HFF-Myc (cell line): ENCODE measurements around the gene ZNF574.

Experiments used
- DNase-seq: peaks from one replicate; pipeline ENCODE4 v3.0.0-alpha.2; 2011; ENCODE audit warnings: low read depth; ENCODE audit errors: extremely low read depth
- H3K4me3 ChIP-seq: replicated peaks from 2 replicates; pipeline ENCODE4 v1.5.1; 2011; ENCODE audit warnings: low read depth, mild to moderate bottlenecking, control low read depth, low read length
- TF ChIP-seq, protein P1 (sequence below): IDR thresholded peaks from 2 replicates; pipeline ENCODE4 v1.5.1; 2012; ENCODE audit warnings: mild to moderate bottlenecking, low read depth, low read length, control low read depth; ENCODE audit errors: missing control alignments

The ZNF574 gene

DNA sequence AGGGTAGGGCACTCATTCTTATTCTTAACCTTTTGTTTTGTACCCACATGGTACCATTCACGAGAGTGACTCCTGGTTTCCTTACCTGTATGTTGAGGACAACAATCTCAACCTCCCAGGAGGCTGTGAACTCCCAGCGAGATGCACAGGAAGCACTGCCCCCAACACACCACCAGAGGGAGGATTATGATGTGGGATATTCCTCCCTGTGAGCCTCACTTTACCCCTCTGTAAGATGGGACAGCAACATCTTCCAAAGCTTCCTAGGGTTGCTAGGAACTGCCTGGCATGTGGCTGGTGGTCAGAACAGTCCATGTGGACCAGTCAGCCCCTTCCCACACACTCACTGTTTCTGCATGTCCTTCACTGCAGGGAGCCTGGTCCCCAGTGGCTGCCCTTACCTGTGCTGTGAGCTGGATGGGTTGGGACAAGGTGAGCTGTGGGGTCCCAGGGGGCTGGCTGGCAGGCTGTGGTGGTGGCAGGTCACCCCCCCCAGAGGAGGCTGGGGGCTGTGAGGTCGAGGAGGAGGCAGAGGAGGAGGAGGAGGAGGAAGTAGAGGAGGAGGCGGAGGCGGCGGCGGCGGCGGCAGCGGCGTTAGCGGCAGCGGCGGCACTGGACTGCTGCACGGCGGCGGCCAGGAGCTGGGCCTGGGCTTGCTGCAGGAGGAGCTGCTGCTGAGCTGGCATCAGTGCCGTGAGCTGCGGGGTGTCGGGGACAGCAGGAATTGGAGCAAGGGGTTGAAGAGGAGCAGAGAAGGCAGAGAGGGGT, 40.5 kb downstream of the ZNF574 start:
- TF ChIP-seq, protein P1, sequence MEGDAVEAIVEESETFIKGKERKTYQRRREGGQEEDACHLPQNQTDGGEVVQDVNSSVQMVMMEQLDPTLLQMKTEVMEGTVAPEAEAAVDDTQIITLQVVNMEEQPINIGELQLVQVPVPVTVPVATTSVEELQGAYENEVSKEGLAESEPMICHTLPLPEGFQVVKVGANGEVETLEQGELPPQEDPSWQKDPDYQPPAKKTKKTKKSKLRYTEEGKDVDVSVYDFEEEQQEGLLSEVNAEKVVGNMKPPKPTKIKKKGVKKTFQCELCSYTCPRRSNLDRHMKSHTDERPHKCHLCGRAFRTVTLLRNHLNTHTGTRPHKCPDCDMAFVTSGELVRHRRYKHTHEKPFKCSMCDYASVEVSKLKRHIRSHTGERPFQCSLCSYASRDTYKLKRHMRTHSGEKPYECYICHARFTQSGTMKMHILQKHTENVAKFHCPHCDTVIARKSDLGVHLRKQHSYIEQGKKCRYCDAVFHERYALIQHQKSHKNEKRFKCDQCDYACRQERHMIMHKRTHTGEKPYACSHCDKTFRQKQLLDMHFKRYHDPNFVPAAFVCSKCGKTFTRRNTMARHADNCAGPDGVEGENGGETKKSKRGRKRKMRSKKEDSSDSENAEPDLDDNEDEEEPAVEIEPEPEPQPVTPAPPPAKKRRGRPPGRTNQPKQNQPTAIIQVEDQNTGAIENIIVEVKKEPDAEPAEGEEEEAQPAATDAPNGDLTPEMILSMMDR: peak; percentile 29
- no peak overlapping the region for H3K4me3 ChIP-seq
- no peak for DNase-seq

DNA sequence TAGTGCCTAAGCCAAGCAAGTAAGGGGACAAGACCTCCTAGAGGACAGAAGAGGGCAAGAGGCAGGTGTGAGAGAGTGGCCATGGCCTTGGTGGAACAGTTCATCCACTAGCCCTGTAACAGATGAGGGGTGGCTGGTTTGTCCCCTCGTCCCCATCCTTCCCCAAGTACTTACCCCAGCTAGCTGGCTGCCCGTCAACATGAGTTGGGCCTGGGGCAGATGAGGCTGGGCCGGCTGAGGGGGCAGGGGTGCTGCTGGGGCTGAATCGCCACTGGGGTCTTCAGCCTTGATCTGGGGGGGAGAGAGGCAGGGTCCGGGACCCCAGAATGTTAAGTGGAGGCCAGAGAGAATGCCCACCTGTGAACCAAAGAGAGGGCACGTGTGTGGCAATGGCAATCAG, 41.1 kb downstream of the ZNF574 start:
- DNase-seq: no peak
- no peak overlapping the region for H3K4me3 ChIP-seq
- TF ChIP-seq, protein P1: no peak

DNA sequence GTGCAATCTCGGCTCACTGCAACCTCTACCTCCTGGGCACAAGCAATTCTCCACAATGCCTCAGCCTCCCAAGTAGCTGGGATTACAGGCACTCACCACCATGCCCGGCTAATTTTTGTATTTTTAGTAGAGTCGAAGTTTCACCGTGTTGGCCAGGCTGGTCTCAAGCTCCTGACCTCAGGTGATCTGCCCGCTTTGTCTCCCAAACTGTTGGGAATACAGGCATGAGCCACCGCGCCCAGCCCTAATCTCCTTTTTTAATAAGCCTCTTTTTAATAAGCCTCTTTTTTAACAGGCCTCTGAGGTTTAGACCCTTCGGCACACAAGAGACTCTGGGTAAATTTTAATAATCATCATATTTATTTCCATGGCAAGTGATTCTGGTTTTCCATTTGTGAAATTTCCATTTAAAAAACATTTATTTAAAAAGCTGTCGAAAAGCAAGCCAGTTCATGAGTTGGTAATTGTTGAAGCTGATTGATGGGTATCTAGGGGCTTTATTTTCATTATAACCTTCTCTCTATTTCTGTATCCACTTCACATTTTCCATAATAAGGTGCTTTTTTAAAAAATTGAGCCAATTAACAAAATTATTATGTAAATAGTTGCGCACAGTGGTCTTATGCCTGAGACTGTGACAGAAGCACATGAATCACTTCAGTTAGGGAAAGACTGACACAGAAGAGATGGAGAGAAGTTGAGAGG, 44.5 kb downstream of the ZNF574 start:
- TF ChIP-seq, protein P1: no peak
- DNase-seq: no peak
- no peak overlapping the region for H3K4me3 ChIP-seq

DNA sequence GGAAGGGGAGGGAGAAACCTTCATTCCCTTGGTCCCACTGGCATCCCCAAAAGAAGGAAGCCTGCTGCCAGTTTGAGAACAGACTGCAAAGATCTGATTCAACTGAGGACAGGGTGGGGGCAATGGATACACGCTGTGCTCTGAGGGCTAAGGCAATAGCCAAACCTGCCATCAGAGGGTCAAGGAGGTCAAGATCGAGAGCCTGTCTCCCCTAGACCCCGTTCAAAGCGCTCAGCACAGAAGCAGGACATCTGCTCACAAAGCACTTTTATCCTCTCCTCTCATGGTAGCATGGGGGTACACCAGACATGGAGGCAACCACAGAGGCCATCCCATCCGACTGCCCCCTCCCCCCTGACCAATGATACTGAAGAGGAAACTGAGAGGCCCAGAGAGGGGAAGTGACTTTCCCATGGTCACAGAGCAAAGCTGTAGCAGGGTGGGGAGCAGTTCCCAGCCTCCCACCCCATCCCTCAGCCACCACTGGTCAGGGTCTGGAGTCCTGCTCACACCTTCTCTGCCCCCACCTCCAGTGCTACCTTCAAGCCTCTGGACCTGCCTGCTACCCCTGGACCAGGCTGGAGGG, 45.2 kb downstream of the ZNF574 start:
- H3K4me3 ChIP-seq: no peak overlapping the region
- no peak for DNase-seq
- TF ChIP-seq, protein P1: no peak

GRCh38 chr19:42121656-42122069, 45.7 kb downstream of the ZNF574 start:
- DNase-seq: peak; percentile 80
- no peak overlapping the region; the same call in 1 of the 2 replicates for H3K4me3 ChIP-seq
- TF ChIP-seq, protein P1: no peak

GRCh38 chr19:42122691-42123607, 47.0 kb downstream of the ZNF574 start:
- TF ChIP-seq, protein P1: peak; percentile 14
- no peak for DNase-seq
- H3K4me3 ChIP-seq: no peak overlapping the region
